GM23338 (cell line): ENCODE data around the gene OR7G2.

ENCODE experiments used
- CREB1 ChIP-seq: fragments of 250-450 bp; sonication (Bioruptor Pico); IDR thresholded peaks from 2 replicates; pipeline ENCODE4 v1.5.0; 2020; ENCODE audit warnings: low read depth, mild to moderate bottlenecking, moderate library complexity
- ETS1 ChIP-seq: IDR thresholded peaks from 2 replicates; pipeline ENCODE4 v1.6.1; 2016; ENCODE audit warnings: antibody characterized with exemption
- EZH2 ChIP-seq: fragments of 200-600 bp; sonication (generic); IDR thresholded peaks from one replicate; pipeline ENCODE4 v1.8.0; 2017; ENCODE audit warnings: antibody characterized with exemption, mild to moderate bottlenecking, low read depth; ENCODE audit not compliant: unreplicated experiment
- POLR2AphosphoS5 ChIP-seq: IDR thresholded peaks from 2 replicates; pipeline ENCODE4 v1.6.1; 2016; ENCODE audit warnings: antibody characterized with exemption, low read depth
- STAT1 ChIP-seq: IDR thresholded peaks from one replicate; pipeline ENCODE4 v1.6.1; 2016; ENCODE audit warnings: antibody characterized with exemption; ENCODE audit not compliant: unreplicated experiment
- ZNF114 ChIP-seq: fragments of 250-450 bp; sonication (Bioruptor Pico); IDR thresholded peaks from 2 replicates; pipeline ENCODE4 v1.5.0; 2020; ENCODE audit warnings: mild to moderate bottlenecking, moderate library complexity
- TF ChIP-seq, protein P1 (sequence below), 2 experiments: fragments of 200-600 bp in 1 of 2; sonication (generic) in 1 of 2; conservative IDR thresholded peaks; 2 replicates each; pipeline versions ENCODE4 v1.5.1 to v1.6.1; 2016 to 2017; ENCODE audit warnings: antibody characterized with exemption in 2 of 2, low read depth in 2 of 2, mild to moderate bottlenecking in 2 of 2, moderate library complexity in 1 of 2
- TF ChIP-seq, protein P2 (sequence below): IDR thresholded peaks from one replicate; pipeline ENCODE4 v1.6.1; 2018; ENCODE audit warnings: antibody characterized with exemption; ENCODE audit not compliant: unreplicated experiment

- TF ChIP-seq, protein P1, sequence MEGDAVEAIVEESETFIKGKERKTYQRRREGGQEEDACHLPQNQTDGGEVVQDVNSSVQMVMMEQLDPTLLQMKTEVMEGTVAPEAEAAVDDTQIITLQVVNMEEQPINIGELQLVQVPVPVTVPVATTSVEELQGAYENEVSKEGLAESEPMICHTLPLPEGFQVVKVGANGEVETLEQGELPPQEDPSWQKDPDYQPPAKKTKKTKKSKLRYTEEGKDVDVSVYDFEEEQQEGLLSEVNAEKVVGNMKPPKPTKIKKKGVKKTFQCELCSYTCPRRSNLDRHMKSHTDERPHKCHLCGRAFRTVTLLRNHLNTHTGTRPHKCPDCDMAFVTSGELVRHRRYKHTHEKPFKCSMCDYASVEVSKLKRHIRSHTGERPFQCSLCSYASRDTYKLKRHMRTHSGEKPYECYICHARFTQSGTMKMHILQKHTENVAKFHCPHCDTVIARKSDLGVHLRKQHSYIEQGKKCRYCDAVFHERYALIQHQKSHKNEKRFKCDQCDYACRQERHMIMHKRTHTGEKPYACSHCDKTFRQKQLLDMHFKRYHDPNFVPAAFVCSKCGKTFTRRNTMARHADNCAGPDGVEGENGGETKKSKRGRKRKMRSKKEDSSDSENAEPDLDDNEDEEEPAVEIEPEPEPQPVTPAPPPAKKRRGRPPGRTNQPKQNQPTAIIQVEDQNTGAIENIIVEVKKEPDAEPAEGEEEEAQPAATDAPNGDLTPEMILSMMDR (conservative IDR thresholded peaks at IDR 0.05; ENCODE audit: low read depth in 2 of 2): no peak
- TF ChIP-seq, protein P2, sequence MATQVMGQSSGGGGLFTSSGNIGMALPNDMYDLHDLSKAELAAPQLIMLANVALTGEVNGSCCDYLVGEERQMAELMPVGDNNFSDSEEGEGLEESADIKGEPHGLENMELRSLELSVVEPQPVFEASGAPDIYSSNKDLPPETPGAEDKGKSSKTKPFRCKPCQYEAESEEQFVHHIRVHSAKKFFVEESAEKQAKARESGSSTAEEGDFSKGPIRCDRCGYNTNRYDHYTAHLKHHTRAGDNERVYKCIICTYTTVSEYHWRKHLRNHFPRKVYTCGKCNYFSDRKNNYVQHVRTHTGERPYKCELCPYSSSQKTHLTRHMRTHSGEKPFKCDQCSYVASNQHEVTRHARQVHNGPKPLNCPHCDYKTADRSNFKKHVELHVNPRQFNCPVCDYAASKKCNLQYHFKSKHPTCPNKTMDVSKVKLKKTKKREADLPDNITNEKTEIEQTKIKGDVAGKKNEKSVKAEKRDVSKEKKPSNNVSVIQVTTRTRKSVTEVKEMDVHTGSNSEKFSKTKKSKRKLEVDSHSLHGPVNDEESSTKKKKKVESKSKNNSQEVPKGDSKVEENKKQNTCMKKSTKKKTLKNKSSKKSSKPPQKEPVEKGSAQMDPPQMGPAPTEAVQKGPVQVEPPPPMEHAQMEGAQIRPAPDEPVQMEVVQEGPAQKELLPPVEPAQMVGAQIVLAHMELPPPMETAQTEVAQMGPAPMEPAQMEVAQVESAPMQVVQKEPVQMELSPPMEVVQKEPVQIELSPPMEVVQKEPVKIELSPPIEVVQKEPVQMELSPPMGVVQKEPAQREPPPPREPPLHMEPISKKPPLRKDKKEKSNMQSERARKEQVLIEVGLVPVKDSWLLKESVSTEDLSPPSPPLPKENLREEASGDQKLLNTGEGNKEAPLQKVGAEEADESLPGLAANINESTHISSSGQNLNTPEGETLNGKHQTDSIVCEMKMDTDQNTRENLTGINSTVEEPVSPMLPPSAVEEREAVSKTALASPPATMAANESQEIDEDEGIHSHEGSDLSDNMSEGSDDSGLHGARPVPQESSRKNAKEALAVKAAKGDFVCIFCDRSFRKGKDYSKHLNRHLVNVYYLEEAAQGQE: no peak
- no peak for TF ChIP-seq POLR2AphosphoS5
- no peak for TF ChIP-seq EZH2
- no peak for TF ChIP-seq STAT1
- no peak for TF ChIP-seq ETS1
- TF ChIP-seq ZNF114 (CRISPR knock-in tag): no peak
- TF ChIP-seq CREB1 (CRISPR knock-in tag): no peak
Observed at GRCh38 chr19:9130965-9131364, 23.7 kb upstream of the OR7G2 start.
